ENCODE data around the gene TWIST2. TPM values are rescaled to one million over a fixed set of nuclear protein-coding genes. Genes with fewer than 3 reads are reported as not detected.

The TWIST2 gene
- total RNA-seq, 2 experiments from 2014 or later = not detected

- Mint-ChIP-seq H3K9me3 (no peaks in the 10 kb centered on the region), H3K4me1 (ENCODE audit: low read depth) (peaks cover 11% of the 10 kb centered on the region), H3K27me3 (peaks cover 6% of the 10 kb centered on the region), H3K27ac (no peak overlapping the region), H3K36me3 (ENCODE audit: low read depth) (no peaks in the 10 kb centered on the region), H3K4me3 (no peak overlapping the region)
- H3K36me3 ChIP-seq (ENCODE audit: insufficient read depth, low read length) = no peaks in the 10 kb centered on the region
- H3K4me1 ChIP-seq (ENCODE audit: insufficient read depth, low read length) = peaks cover 8% of the 10 kb centered on the region
- POLR2A ChIA-PET = no interaction called here
- H3K4me3 ChIP-seq (ENCODE audit: low read length) = no peak overlapping the region
- ATAC-seq (ENCODE audit: poor library complexity) (no peak), DNase-seq (no peak)
- CTCF ChIA-PET = no interaction called here
- H3K9me3 ChIP-seq (ENCODE audit: control insufficient read depth in 1 of 2, insufficient read depth in 1 of 2, low read length in 2 of 2) = peaks cover 0 to 5% of the 10 kb centered on the region in 2 experiments
- intact Hi-C loops (cut with DNase I, micrococcal nuclease) = no loop called here
- no peaks in the 10 kb centered on the region for H3K27me3 ChIP-seq (ENCODE audit: control insufficient read depth in 1 of 2, insufficient read depth in 2 of 2, low read length in 2 of 2)
- TF ChIP-seq, protein P1, sequence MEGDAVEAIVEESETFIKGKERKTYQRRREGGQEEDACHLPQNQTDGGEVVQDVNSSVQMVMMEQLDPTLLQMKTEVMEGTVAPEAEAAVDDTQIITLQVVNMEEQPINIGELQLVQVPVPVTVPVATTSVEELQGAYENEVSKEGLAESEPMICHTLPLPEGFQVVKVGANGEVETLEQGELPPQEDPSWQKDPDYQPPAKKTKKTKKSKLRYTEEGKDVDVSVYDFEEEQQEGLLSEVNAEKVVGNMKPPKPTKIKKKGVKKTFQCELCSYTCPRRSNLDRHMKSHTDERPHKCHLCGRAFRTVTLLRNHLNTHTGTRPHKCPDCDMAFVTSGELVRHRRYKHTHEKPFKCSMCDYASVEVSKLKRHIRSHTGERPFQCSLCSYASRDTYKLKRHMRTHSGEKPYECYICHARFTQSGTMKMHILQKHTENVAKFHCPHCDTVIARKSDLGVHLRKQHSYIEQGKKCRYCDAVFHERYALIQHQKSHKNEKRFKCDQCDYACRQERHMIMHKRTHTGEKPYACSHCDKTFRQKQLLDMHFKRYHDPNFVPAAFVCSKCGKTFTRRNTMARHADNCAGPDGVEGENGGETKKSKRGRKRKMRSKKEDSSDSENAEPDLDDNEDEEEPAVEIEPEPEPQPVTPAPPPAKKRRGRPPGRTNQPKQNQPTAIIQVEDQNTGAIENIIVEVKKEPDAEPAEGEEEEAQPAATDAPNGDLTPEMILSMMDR (IDR thresholded peaks at IDR 0.05) = no peak
- no peak overlapping the region for H3K27ac ChIP-seq (ENCODE audit: low read depth in 1 of 2, low read length in 2 of 2)
These were observed 99.4 kb downstream of the TWIST2 start for GRCh38 chr2:238947243-238947760.

- POLR2A ChIA-PET = no interaction called here
- no peak overlapping the region for H3K4me3 ChIP-seq (ENCODE audit: low read length)
- CTCF ChIA-PET = no interaction called here
- no peaks in the 10 kb centered on the region for H3K27me3 ChIP-seq (ENCODE audit: control insufficient read depth in 1 of 2, insufficient read depth in 2 of 2, low read length in 2 of 2)
- Mint-ChIP-seq H3K9me3 (no peaks in the 10 kb centered on the region), H3K4me1 (ENCODE audit: low read depth) (peaks cover 11% of the 10 kb centered on the region), H3K36me3 (ENCODE audit: low read depth) (no peaks in the 10 kb centered on the region), H3K27ac (no peak overlapping the region), H3K4me3 (no peak overlapping the region), H3K27me3 (peaks cover 6% of the 10 kb centered on the region)
- TF ChIP-seq, protein P1 (IDR thresholded peaks at IDR 0.05) = no peak
- intact Hi-C loops (cut with DNase I, micrococcal nuclease) = no loop called here
- no peak overlapping the region for H3K27ac ChIP-seq (ENCODE audit: low read depth in 1 of 2, low read length in 2 of 2)
- H3K36me3 ChIP-seq (ENCODE audit: insufficient read depth, low read length) = no peaks in the 10 kb centered on the region
- peaks cover 0 to 4% of the 10 kb centered on the region in 2 experiments for H3K9me3 ChIP-seq (ENCODE audit: control insufficient read depth in 1 of 2, insufficient read depth in 1 of 2, low read length in 2 of 2)
- no peak for ATAC-seq (ENCODE audit: poor library complexity)
- peaks cover 8% of the 10 kb centered on the region for H3K4me1 ChIP-seq (ENCODE audit: insufficient read depth, low read length)
- DNase-seq = peak in 1 of 14 experiments; percentile 5
These were observed 100.2 kb downstream of the TWIST2 start for GRCh38 chr2:238947920-238948710.

GRCh38 chr2:238948765-238949641 is 101.1 kb downstream of the TWIST2 start:
- no peak for DNase-seq
- ATAC-seq (ENCODE audit: poor library complexity) = no peak
- Histone ChIP-seq H3K4me3 (ENCODE audit: low read length) (no peak overlapping the region), H3K36me3 (ENCODE audit: insufficient read depth, low read length) (no peaks in the 10 kb centered on the region), H3K27ac (ENCODE audit: low read depth in 1 of 2, low read length in 2 of 2) (no peak overlapping the region), H3K27me3 (ENCODE audit: control insufficient read depth in 1 of 2, insufficient read depth in 2 of 2, low read length in 2 of 2) (peaks cover 0 to 3% of the 10 kb centered on the region in 2 experiments), H3K9me3 (ENCODE audit: control insufficient read depth in 1 of 2, insufficient read depth in 1 of 2, low read length in 2 of 2) (peaks cover 0 to 4% of the 10 kb centered on the region in 2 experiments), H3K4me1 (ENCODE audit: insufficient read depth, low read length) (peaks cover 8% of the 10 kb centered on the region)
- no peak overlapping the region for H3K4me3 Mint-ChIP-seq
- CTCF ChIA-PET = interaction anchor here (1.1 kb wide), 1 partner anchor 9 kb away, joined by 3 read pairs; no protein-coding TSS in a partner anchor
- peaks cover 9% of the 10 kb centered on the region for H3K27me3 Mint-ChIP-seq
- TF ChIP-seq, protein P1 (IDR thresholded peaks at IDR 0.05) = no peak
- H3K4me1 Mint-ChIP-seq (ENCODE audit: low read depth) = peaks cover 11% of the 10 kb centered on the region
- no peak overlapping the region for H3K27ac Mint-ChIP-seq
- no peaks in the 10 kb centered on the region for H3K36me3 Mint-ChIP-seq (ENCODE audit: low read depth)
- POLR2A ChIA-PET = no interaction called here
- intact Hi-C loops (cut with DNase I, micrococcal nuclease) = no loop called here
- H3K9me3 Mint-ChIP-seq = no peaks in the 10 kb centered on the region
